GM18867 (cell line): ENCODE data around the gene CAMK2A.

ENCODE experiments used
- ATAC-seq: cut with Tn5 transposase; IDR thresholded peaks from one replicate; pipeline ENCODE4 v1.9.1; 2021; ENCODE audit warnings: mild to moderate bottlenecking, moderate library complexity; ENCODE audit not compliant: unreplicated experiment

CAMK2A gene

GRCh38 chr5:150175076-150175475, 114.5 kb downstream of the CAMK2A start:
- no peak for ATAC-seq

- no peak for ATAC-seq
Observed at GRCh38 chr5:150174285-150174684, 115.3 kb downstream of the CAMK2A start.

GRCh38 chr5:150173161-150173560, 116.4 kb downstream of the CAMK2A start:
- ATAC-seq: no peak

GRCh38 chr5:150172556-150172955, 117.0 kb downstream of the CAMK2A start:
- no peak for ATAC-seq

- no peak for ATAC-seq
Observed at GRCh38 chr5:150172145-150172544, 117.4 kb downstream of the CAMK2A start.
